Stimulated activated CD8-positive, alpha-beta memory T cell treated with anti-CD3 and anti-CD28 coated beads, Interleukin-7, amount 100 ng/mL, for 4 hours (primary cell): Measurements from ENCODE around the gene EIF3B.
"Not testable (repeated sequence)": the region's sequence is repeated elsewhere in the genome, so short reads cannot be mapped to it uniquely, and the experiment has no call there.

Experiments used
- DNase-seq, 2 donors: peaks; one replicate each; pipeline ENCODE4 v3.0.0-alpha.2; 2020; ENCODE audit warnings: low read depth in 2 of 2

The EIF3B gene

DNA sequence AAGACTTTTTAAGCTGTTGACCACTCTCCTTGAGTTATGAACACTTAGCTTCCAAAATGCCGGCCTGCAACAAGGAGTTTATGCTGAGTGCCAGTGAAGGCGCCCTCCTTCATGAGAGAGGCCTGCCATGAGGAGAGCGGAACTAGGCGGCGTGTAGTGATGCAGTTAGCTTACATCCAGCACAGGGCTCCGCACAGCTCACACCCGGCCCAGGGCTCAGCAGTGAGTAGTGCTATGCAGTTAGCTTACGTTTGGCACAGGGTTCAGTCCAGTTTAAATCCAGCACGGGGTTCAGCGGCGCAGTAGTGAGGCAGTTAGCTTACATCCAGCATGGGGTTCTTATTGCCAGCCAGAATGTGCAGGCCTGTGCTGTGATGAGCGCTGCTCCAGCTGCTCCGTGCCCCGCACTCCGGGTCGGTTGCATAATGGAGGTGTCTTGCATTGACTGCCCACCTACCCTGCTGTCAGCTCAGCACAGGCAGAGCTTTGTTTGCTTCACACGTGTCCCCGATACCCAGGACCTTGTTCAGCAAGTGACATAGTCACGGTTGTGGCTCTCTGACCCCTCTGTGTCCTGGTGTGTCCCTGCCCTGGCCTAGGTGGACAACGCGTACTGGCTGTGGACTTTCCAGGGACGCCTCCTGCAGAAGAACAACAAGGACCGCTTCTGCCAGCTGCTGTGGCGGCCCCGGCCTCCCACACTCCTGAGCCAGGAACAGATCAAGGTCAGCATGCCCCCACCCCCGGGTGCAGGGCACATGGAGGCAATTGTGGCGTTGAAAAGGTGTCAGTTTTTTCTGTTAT lies 21.9 kb downstream of the EIF3B start:
- DNase-seq = no peak

DNA sequence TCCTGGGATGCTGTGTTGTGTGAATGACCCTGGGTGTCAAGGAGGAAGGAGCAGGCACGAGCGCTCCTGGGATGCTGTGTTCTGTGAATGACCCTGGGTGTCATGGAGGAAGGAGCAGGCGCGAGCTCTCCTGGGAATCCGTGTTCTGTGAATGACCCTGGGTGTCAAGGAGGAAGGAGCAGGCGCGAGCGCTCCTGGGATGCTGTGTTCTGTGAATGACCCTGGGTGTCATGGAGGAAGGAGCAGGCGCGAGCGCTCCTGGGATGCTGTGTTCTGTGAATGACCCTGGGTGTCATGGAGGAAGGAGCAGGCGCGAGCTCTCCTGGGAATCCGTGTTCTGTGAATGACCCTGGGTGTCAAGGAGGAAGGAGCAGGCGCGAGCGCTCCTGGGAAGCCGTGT lies 22.9 kb downstream of the EIF3B start:
- DNase-seq = not testable (repeated sequence)

GRCh38 chr7:2378125-2378524 lies 23.5 kb downstream of the EIF3B start:
- DNase-seq = not testable (repeated sequence)

DNA sequence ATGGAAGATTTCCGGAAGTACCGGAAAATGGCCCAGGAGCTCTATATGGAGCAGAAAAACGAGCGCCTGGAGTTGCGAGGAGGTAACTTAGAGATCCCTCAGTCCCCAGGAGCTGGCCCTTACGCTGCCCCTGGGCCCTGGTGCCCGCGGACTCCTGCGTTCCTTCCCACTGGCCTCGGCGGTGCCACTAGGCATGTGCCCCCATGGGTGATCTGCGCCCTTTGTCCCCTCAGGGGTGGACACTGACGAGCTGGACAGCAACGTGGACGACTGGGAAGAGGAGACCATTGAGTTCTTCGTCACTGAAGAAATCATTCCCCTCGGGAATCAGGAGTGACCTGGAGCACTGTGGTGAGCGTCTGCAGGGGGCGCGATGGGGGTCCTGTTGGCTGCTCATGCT lies 24.5 kb downstream of the EIF3B start:
- no peak for DNase-seq

DNA sequence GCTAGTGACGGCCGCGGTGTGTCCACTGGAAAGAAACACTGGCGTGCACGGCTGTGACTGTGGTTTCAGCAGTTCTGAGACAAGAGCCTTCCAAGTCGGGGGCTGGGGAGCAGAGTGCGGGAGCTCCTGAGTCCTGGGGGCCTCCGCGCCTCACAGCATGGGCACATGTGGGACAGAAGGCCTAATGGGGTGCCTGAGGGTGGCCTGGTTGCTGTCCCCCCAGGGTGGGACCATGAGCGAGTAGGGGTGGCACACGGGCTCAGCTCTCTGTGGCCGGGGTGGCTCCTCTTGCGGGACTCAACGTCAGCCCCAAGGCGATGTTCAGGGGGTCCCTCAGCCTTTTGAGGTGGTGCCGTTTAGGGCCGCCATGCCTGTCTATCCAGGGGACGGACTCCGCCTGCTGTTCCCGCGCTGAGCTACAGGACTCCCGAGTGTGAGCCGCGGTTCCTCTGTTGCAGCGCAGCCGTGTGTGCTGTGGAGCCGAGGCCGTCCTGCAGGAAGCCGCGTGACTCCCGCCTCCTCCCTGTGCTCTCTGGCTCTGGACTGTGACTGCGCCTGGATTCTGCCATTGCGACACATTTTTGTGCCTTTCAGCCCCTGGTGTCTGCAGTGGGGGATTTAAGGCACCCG lies 25.3 kb downstream of the EIF3B start:
- no peak for DNase-seq

DNA sequence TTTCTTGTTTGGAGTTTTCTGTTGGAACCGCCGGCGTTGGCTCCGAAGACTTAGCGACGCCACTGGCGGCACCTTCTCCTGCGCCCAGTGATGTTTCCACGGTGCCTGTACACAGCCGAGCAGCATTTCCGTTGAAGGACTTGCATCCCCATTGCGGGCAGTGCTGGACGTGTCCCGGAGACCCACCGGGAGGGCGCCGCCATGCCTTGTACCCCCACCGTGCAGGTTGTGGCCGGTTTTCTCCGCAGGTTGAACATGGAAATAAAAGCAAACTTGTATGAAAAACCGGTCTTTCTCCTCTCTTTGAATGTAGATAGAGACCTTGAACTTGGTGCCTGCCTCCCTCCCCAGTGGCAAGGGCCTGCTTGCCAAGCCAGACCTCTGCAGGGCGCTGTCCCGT lies 25.8 kb downstream of the EIF3B start:
- DNase-seq = no peak

DNA sequence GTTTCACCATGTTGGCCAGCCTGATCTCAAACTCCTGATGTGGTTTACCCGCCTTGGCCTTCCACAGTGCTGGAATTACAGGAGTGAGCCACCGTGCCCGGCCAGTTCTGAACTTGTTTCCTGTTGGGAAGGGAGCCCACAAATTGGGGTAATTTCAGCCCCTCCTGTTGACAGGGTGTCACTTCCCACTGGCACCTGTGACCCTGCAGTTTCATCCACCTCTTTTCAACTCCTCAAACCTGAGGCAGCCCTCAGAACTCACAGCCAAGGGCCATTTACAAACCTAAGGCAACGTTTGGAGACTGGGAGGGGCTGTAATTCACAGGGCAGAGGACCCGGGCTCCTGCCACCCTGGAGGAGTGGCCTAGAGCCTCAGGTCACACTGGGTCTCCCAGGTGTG lies 26.6 kb downstream of the EIF3B start:
- DNase-seq = no peak

DNA sequence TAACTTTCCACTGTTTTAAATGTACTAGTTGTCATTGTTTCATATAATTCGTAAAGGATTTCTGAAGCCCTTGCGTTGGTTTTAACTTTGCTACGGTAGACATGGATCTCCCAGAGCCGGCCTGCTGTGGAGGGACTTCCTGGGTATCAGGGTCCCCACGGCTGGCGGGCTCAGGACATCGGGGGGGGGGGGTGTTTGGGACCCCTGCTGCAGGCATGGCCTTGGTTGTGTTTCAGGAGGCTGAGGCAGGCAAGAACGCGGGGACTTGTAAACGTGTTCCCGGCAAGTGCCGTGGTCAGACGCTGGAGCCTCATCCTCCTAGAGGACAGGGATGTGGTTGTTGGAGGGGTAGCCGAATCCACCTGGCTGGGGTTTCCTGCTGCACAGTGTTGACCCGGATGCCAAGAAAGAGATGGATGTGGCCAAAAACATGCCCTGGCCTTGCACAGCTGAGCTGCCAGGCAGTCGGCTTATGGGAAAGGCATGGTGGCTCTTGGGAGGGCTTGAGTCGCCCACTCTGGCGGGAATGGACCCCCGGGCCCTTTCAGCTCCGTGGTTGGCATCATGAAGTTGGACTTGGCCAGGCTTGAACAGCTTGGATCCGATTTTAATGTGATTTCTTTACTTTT lies 27.4 kb downstream of the EIF3B start:
- DNase-seq = no peak

DNA sequence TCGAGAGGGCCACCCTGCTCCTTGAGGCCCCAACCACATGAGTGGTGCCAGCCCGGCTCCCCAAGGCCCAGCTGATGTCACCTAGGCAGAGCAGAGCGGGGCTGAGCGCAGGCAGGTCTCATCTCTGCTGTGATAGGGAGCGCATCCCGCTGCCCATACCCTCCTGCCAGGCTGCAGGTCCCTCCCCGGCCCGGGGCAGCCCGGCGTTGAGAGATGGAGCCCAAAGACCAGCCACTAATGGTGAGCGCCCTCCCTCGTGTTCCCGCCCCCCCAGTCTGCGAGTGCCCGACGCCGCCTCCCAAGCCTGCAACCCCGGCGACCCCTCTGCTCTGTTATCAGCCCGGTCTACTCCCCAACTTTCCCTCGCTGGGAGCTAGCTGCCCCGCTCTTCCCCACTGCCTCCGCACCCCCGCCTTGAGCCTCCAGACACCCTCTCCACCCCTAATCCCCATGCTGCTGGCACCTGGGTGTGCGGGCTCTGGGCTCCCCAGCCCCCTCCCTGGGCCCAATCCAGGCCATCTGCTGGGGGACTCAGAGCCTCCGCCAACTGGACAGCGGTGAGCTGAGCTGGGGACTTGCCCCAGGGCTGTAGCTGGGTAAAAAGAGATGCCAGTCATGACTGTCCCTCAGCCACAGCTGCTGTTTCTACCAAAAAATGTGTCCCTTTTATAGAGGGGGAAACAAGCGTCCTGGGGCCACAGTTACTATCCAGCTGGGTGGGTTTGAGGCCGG lies 29.1 kb downstream of the EIF3B start:
- DNase-seq = no peak

DNA sequence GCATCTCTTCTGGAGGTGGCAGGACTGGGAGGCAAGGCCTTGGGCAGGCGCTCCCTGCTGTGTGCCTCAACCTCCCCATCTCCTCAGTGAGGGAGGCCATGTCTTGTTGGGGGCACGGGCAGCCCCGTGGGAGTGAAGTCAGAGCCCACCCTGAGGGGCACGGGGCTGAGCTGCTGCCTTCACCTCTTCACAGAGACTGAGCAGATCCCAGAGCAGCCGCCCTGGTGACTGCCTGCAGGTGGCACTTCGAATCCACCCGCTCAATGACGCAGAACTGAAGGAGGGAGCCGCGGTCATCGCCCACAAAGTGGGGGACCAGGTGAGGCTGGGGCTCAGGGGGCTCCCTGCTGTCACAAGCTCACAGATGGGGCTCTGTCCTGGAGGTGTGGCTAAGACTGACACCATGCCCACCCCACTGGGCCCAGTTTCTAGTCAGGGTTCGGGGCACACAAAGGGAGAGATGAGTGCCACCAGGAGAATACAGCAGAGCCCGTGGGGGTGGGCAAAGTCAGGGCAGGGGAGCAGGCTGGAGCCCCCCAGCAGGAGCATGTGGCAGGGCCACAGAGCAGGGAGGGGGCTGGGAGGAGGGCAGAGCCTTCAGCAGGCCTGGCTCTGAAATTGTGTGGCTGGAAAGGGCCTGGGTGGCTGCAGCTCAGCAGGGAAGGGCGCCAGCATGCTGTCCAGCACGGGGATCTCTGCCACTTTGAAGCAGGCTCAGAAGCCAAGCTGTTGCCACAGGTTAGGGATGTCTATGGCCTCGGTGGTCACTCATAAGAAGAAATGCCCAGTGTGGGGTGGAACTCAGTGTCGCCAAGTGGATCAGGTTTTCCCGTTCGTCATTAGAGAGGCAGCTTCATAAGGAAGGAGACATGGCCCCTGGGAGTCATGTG lies 30.0 kb downstream of the EIF3B start:
- DNase-seq = no peak

DNA sequence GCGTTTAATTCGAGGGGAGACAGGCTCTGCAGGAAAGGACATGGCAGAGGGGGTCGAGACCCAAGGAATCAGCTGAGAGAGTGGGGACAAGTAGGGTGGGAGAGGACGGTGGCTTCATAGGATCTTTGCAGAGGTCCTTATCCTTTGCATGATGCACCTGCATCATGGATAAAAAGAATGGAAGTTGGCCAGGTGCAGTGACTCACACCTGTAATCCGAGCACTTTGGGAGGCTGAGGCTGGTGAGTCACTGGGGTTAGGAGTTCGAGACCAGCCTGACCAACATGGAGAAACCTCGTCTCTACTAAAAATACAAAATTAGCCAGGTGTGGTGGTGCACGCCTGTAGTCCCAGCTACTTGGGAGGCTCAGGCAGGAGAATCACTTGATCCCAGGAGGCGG lies 31.5 kb downstream of the EIF3B start:
- DNase-seq = not testable (repeated sequence)

GRCh38 chr7:2386964-2387669 lies 32.5 kb downstream of the EIF3B start:
- DNase-seq = no peak

- DNase-seq = no peak
These were observed 33.4 kb downstream of the EIF3B start for GRCh38 chr7:2387897-2388636.

- no peak for DNase-seq
These were observed 34.0 kb downstream of the EIF3B start for GRCh38 chr7:2388637-2388954.

DNA sequence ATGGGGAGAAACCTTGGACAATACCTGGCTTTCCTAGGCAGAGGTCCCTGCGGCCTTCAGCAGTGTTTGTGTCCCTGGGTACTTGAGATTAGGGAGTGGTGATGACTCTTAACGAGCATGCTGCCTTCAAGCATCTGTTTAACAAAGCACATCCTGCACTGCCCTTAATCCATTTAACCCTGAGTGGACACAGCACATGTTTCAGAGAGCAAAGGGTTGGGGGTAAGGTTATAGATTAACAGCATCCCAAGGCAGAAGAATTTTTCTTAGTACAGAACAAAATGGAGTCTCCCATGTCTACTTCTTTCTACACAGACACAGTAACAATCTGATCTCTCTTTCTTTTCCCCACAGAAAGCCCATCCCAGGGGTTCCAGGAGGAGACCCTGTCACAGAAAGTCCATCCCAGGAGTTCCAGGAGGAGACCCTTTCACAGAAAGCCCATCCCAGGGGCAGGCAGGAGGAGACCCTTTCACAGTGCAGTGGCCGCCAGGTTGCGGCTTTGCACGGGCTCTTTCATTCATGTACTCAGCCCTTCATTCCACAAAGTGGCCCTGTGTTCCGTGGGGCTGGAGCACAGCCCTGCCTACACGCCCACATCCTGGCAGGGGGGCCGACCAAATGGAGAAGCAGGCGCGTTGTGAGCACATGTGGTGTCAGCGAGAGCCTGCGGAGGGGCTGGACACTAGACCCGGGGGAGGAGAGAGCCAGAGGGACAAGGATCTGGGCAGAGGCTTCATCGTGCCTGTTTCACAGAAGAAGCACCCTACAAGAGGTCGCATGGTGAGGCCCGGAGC lies 35.6 kb downstream of the EIF3B start:
- not testable (repeated sequence) for DNase-seq

DNA sequence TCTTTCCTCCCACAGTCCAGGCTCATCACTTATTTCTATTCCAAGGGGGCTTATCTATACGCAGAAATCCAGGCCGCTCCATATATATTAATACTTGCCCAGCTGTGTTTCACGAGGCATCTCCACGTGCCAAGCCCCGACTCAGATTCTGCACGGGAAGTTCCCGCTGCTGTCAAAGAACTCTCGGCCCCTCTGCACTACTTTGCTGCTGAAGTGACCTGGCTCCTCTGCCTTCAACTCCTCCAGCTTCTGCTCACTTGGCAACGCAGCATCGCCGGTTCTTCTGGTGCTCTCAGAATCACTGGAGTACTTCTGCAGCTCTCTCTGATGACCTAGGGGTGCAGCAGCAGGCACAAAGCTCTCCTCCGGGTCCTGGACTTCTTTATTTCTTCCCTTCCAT lies 39.1 kb downstream of the EIF3B start:
- no peak for DNase-seq

GRCh38 chr7:2394566-2395082 lies 40.0 kb downstream of the EIF3B start:
- no peak for DNase-seq

- no peak for DNase-seq
These were observed 43.9 kb downstream of the EIF3B start for GRCh38 chr7:2398506-2398905.
